Lower leg skin (tissue), 4 donors: ENCODE measurements around the gene RASSF10. TPM values are rescaled to one million over a fixed set of nuclear protein-coding genes. Genes with fewer than 3 reads are reported as not detected.

Experiments used
- DNase-seq, 2 donors: peaks; one replicate each; pipeline ENCODE4 v3.0.0-alpha.2; 2019; ENCODE audit warnings: low spot score in 2 of 2
- H3K4me3 ChIP-seq: fragments of 200-600 bp; sonication (generic); 2 replicates; pipeline ENCODE4 v1.5.1; 2017; ENCODE audit warnings: mild to moderate bottlenecking, low read depth; ENCODE audit not compliant: poor library complexity, severe bottlenecking
- CTCF ChIP-seq, 3 donors: fragments of 450-650 bp; IDR thresholded peaks; one replicate each; pipeline ENCODE4 v1.5.1; 2016; ENCODE audit warnings: antibody characterized with exemption in 3 of 3, mild to moderate bottlenecking in 3 of 3, moderate library complexity in 2 of 3
- POLR2A ChIP-seq, 2 donors: fragments of 450-650 bp; IDR thresholded peaks; one replicate each; pipeline ENCODE4 v1.6.1; 2016 to 2017; ENCODE audit warnings: antibody characterized with exemption in 2 of 2, mild to moderate bottlenecking in 1 of 2, moderate library complexity in 1 of 2
- WGBS, 2 donors: methylation state at CpG; one replicate each; pipeline ENCODE4 v1.1.5; 2018; 5-methylcytosine and 5-hydroxymethylcytosine counted together
- intact Hi-C: fragments of 100-400 bp; cut with DNase I; formaldehyde crosslinking; loops from one replicate; pipeline ENCODE4 v1.15.0; 2023; ENCODE audit warnings: low total_unique reads
- total RNA-seq, 4 donors: library from RNA; depleted of rRNA; stranded (reverse); fragments of >200 nt; gene quantifications; one replicate each; pipeline ENCODE4 v1.1.0, GENCODE V29; 2016

RASSF10 gene
- total RNA-seq, 4 donors from 2014 or later: 12.1 to 29.9 (median 20.3) TPM

DNA sequence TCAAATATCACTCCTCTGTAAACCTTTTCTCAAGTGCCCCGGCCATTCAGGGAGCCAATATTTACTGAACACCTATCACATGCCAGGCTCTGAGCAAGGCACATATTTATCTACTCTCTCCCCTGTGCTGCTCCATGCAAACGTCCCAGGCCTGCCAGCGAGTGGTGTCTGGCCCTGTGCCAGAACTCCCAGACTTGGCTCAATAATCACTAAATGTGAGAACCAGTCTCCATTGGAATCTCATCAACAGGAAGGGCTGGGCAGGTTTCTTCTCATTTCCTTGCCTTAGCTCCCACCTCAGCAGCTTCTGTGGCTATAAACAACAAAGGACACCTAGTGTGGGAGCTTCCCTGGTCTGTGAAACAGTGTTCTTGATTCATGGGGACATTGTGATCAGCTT lies 21.7 kb downstream of the RASSF10 start:
- no peak overlapping the region for H3K4me3 ChIP-seq
- TF ChIP-seq CTCF (IDR thresholded peaks at IDR 0.05): no peak
- intact Hi-C loops: no loop called here
- 13 to 22% methylated on average over 3 of the region's 3 CpGs for WGBS, 2 donors
- peak in 1 of 2 donors; percentile 41 for DNase-seq

GRCh38 chr11:13031349-13031748 lies 22.2 kb downstream of the RASSF10 start:
- DNase-seq: no peak
- TF ChIP-seq CTCF (IDR thresholded peaks at IDR 0.05) (no peak), POLR2A (IDR thresholded peaks at IDR 0.05) (no peak)
- no peak overlapping the region for H3K4me3 ChIP-seq
- intact Hi-C loops: no loop called here

DNA sequence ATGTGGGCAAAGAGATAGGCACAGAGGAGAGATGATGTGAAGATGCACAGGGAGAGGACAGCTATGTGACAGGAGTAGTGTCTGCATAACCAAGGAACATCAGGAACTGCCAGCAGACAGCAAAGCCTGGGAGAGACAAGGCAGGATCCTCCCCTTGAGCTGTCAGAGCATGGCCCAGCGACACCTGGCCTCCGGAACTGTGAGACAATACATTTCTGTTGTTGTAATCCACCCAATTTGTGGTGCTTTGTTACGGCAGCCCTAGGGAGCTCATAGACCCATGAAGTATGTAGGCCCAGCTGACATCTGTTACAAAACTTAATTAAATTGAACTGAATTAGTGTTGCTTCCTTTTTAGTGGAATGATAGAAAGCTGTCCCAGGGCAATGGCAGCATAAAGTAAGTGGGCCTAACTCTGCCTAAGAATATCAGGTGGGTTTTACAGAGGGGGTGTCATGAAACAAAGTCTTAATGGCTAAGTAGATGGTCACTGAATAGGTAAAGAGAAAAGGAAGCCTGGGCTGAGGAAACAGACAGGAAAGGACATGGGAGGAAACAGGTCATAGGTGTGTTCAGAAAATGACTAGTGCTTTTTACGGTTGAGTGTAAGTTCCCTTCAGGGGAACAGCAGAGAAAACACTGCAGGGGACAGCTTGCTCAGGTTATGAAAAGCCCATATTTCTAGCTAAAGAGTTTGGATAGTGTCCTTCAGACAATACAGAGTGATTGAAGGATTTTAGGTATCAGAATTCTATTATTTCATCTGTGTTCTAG lies 24.8 kb downstream of the RASSF10 start:
- TF ChIP-seq CTCF (IDR thresholded peaks at IDR 0.05) (no peak), POLR2A (IDR thresholded peaks at IDR 0.05) (no peak)
- WGBS, 2 donors: 69 to 82% methylated on average over 4 of the region's 4 CpGs
- intact Hi-C loops: no loop called here
- no peak for DNase-seq
- no peak overlapping the region for H3K4me3 ChIP-seq

DNA sequence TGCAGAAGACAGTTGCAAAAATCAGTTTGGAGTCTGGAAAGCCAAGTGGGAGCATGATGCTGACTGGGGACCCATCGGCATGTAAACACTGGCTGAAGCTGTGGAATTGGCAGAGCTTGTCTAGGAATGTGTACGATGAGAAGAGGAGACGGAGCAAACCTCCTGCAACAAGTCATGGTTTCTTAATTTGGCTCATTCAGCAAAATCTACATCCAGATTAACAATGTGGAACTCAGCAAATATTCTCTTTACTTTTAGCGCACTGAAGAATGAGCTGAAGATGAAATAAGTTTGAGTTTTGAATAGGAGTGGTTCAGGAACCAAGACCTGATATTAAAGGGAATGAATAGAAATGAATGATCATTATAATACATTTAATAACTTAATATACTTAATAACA lies 26.6 kb downstream of the RASSF10 start:
- no peak for DNase-seq
- TF ChIP-seq CTCF (IDR thresholded peaks at IDR 0.05) (no peak), POLR2A (IDR thresholded peaks at IDR 0.05) (no peak)
- WGBS, 2 donors: 66 to 75% methylated on average over 4 of the region's 4 CpGs
- H3K4me3 ChIP-seq: no peak overlapping the region
- intact Hi-C loops: no loop called here

DNA sequence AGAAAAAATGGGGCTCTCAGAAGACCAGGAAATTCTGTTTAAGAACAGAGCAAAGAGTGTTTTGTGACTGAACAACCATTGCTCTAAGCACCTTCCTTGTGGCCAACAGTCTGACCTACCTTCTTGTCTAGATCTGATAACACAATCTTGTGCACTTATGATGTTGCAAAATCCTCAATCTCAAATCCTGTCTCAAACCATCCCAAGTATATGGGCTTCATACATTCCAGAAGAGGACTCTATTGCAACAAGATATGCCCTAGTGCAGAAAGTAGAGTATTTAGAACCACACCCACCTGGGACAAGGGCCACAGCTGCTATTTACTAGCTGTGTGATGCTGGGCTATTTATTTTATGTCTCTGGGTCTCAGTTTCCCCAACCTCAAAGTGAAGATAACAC lies 27.1 kb downstream of the RASSF10 start:
- no peak overlapping the region for H3K4me3 ChIP-seq
- intact Hi-C loops: no loop called here
- TF ChIP-seq CTCF (IDR thresholded peaks at IDR 0.05) (no peak), POLR2A (IDR thresholded peaks at IDR 0.05) (no peak)
- DNase-seq: no peak

DNA sequence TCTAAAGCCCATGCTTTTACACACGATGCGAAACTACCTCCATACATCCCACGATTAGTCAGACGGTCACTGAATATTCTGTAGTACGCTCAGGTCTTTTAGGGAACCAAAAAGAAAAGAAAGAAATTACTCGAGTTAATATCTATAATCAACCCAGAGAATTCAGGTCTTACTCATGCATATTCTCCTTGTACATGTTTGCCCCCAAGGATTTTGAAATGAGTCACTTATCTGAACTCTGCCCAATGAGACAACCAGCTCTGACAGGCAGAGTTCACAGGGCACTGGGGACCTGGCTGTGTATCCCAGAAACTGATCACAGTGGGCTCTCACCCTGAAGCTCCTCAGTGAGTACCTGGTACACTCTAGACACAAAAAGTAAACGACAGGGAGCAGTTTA lies 29.2 kb downstream of the RASSF10 start:
- TF ChIP-seq CTCF (IDR thresholded peaks at IDR 0.05) (no peak), POLR2A (IDR thresholded peaks at IDR 0.05) (no peak)
- 63 to 76% methylated on average over 7 of the region's 7 CpGs for WGBS, 2 donors
- intact Hi-C loops: no loop called here
- H3K4me3 ChIP-seq: no peak overlapping the region
- DNase-seq: no peak
